ENCODE data around the gene PLBD1. TPM values are rescaled to one million over a fixed set of nuclear protein-coding genes. Genes with fewer than 3 reads are reported as not detected.

Gene PLBD1, protein sequence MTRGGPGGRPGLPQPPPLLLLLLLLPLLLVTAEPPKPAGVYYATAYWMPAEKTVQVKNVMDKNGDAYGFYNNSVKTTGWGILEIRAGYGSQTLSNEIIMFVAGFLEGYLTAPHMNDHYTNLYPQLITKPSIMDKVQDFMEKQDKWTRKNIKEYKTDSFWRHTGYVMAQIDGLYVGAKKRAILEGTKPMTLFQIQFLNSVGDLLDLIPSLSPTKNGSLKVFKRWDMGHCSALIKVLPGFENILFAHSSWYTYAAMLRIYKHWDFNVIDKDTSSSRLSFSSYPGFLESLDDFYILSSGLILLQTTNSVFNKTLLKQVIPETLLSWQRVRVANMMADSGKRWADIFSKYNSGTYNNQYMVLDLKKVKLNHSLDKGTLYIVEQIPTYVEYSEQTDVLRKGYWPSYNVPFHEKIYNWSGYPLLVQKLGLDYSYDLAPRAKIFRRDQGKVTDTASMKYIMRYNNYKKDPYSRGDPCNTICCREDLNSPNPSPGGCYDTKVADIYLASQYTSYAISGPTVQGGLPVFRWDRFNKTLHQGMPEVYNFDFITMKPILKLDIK
- not detected for total RNA-seq

DNA sequence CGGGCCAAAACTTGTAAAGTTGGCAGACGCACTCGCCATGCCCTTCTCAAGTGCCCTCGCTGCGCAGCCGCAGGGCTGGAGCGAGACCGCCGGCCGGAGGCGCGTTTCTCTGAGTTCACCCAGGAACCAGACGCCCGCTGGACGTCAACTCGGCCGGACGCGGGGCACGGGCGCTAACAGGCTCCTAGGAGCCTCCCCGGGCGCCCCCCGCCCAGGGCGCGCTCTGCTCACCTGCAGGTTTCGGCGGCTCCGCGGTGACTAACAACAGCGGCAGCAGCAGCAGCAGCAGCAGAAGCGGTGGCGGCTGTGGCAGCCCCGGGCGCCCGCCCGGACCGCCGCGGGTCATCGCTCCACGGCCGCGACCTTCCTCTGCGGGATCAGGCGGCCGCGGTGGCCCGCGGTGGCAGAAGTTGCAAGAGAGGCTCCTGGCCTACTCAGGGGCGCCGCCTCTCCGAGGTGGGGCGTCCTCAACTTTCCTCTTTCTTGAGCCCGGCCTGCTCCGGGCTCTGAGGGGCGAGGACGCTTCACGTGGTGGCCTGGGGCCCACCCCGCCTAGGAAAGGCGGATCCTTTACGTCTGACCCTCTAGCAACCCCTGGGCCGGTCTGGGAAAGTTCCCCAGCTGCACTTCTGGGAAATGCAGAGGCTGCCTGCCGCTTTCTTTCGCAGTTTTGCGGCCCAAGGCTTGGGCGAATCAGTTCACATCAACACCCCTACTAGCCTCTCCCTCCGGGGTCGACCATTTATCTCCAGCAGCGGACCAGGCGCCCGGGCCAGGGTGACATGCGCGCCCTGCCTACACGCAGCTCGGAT lies at the start of gene PLBD1:
Gene PLBD1, minus strand, starts transcription at position 533 of the 812 bp plus-strand sequence. Its CDS starts 187 bp downstream, at position 346.
- H3K9me3 Mint-ChIP-seq, result no peaks in the 10 kb centered on the region
- ChIA-PET POLR2A (no interaction called here), CTCF (no interaction called here)
- H3K4me1 Mint-ChIP-seq, result peaks cover 4% of the 10 kb centered on the region
- H3K27ac Mint-ChIP-seq, result no peak within 1 kb of the TSS
- DNase-seq, result no peak
- H3K36me3 Mint-ChIP-seq (ENCODE audit: low read depth), result no peaks in the 10 kb centered on the region
- H3K27me3 Mint-ChIP-seq, result peaks cover 30% of the 10 kb centered on the region
- H3K4me3 Mint-ChIP-seq, result no peak within 1 kb of the TSS

DNA sequence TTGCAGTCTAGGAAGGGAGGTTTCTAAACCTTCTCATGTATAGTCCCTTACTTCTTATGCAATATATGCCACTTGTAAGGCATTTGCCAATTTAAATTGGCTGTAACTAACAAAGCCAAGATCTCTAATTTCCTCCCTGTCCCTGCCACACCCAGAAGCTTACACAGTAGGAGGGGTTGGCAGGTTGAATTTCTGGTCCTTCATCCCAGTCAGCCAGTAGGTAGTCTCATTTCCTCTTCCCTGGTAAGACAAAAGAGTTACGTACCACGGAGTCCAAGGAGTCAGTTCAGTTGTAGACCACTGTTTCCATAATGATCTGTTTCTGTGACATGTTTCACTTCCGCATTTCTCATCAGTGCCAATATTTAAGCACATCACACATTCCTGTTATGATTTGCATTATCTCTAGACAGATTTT lies 47.0 kb upstream of the PLBD1 start:
- Mint-ChIP-seq H3K36me3 (ENCODE audit: low read depth) (no peaks in the 10 kb centered on the region), H3K27ac (no peak overlapping the region), H3K4me1 (no peaks in the 10 kb centered on the region), H3K27me3 (peaks cover 13% of the 10 kb centered on the region), H3K9me3 (no peaks in the 10 kb centered on the region), H3K4me3 (no peak overlapping the region)
- ChIA-PET POLR2A (no interaction called here), CTCF (interaction anchor here (1.1 kb wide), 1 partner anchor 14 kb away, joined by 3 read pairs; no protein-coding TSS in a partner anchor)
- DNase-seq, result no peak

DNA sequence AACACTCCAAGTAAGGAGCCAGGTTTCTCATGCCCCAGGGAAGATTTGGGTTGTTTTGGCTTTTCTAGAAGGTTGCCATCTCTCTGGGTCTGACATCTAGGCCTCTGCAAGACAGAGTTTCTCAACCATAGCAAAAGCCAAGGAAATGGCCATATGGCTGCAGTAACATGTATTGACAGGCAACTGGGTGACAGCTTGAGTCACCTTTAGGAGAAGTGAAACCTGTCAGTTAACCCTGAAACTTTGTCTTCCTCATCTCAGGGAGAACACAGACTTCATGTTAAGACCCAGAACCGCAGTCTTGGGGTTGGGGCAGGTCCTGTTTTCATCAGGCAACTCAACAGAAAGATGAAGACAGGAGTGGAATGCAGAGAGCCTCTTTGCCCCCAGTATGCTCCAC lies 46.0 kb upstream of the PLBD1 start:
- no peaks in the 10 kb centered on the region for H3K9me3 Mint-ChIP-seq
- H3K27ac Mint-ChIP-seq, result no peak overlapping the region
- H3K4me3 Mint-ChIP-seq, result no peak overlapping the region
- no peaks in the 10 kb centered on the region for H3K4me1 Mint-ChIP-seq
- peaks cover 17% of the 10 kb centered on the region for H3K27me3 Mint-ChIP-seq
- POLR2A ChIA-PET, result no interaction called here
- DNase-seq, result no peak
- CTCF ChIA-PET, result interaction anchor here (1.0 kb wide), 1 partner anchor 16 kb away, joined by 3 read pairs; no protein-coding TSS in a partner anchor
- no peaks in the 10 kb centered on the region for H3K36me3 Mint-ChIP-seq (ENCODE audit: low read depth)

DNA sequence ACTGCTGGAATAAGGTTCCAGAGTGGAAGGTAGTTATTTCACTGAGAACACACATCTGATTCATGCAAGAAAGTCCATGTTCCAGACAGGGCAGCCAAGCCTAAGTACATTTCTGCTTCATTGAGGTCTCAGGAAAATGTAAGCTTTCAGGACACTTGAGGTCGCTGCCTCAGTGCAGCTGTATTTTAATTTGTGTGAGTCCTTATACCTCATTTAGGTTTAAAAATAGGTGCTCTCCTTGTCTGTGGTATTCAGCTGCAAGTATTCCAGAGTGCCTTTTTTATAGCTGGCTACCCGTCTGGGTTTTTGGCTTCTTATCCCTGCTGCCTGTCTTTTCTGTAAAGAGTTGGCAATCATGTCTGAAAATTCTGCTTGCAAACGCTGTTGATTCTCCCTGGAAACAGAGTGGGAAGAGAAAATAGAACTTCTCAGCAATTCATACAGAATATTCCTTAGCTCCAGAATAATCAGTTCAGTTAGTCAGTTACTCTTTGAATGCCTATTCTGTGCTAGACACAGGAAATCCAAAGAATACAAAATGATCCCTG lies 45.3 kb upstream of the PLBD1 start:
- Mint-ChIP-seq H3K4me1 (no peaks in the 10 kb centered on the region), H3K4me3 (no peak overlapping the region), H3K27ac (no peak overlapping the region), H3K27me3 (peaks cover 17% of the 10 kb centered on the region), H3K9me3 (no peaks in the 10 kb centered on the region), H3K36me3 (ENCODE audit: low read depth) (no peaks in the 10 kb centered on the region)
- ChIA-PET POLR2A (no interaction called here), CTCF (interaction anchor here (1.0 kb wide), 2 partner anchors 16 to 375 kb away, joined by 3 read pairs; no protein-coding TSS in a partner anchor)
- DNase-seq, result no peak

DNA sequence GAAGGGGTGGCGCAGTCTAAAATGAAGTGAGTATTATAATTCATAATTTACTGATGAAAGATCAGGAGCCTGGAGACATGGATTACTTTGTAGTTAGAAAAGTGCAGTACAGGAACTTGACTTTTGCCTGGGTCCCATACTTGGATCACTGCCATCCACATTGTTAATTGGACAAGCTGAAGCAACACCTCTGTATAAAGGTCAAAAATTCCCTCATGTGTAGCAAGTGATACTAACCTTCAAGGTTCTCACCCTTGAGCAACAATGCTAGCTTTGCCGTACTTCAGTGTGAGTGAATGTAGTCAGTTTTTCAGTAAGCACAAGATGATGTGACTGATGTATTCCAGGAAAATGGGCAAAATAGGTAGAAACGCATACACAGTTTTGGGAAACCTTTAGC lies 44.6 kb upstream of the PLBD1 start:
- POLR2A ChIA-PET, result no interaction called here
- Mint-ChIP-seq H3K27ac (no peak overlapping the region), H3K9me3 (peaks cover 4% of the 10 kb centered on the region), H3K4me1 (no peaks in the 10 kb centered on the region), H3K36me3 (ENCODE audit: low read depth) (no peaks in the 10 kb centered on the region), H3K4me3 (no peak overlapping the region), H3K27me3 (peaks cover 17% of the 10 kb centered on the region)
- no peak for DNase-seq
- CTCF ChIA-PET, result interaction anchor here (1.0 kb wide), 1 partner anchor 374 kb away, joined by 3 read pairs; no protein-coding TSS in a partner anchor

DNA sequence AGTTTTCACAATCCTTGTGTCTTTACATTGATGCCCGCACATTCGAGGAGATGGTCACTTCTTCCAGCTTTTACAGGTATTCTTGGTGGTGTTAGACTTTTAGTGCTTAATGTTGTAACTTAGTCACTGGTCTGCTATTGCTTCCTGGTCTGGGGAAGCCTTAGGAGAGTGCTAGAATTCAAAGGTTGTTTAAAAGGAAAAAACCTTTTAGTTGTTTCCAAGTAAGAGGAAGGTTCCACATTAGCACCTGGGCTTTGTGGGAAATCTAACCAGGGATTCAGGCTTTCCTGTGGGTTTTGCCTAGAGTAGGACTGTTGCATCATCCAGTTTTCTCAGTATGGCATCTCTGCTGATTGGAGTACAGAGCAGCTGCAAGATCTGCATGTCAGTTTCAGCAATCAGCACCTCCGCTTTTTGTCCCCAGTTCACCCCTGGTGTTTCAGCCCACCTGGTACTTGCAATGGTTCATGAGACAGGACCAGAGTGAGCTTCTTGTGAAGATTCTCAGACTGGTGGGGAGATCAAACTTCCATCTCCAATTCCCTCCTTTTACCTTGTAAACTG lies 44.0 kb upstream of the PLBD1 start:
- no peaks in the 10 kb centered on the region for H3K4me1 Mint-ChIP-seq
- POLR2A ChIA-PET, result no interaction called here
- CTCF ChIA-PET, result interaction anchor here (1.3 kb wide), 1 partner anchor 9 kb away, joined by 3 read pairs; no protein-coding TSS in a partner anchor
- no peak for DNase-seq
- H3K36me3 Mint-ChIP-seq (ENCODE audit: low read depth), result no peaks in the 10 kb centered on the region
- H3K4me3 Mint-ChIP-seq, result no peak overlapping the region
- peaks cover 7% of the 10 kb centered on the region for H3K9me3 Mint-ChIP-seq
- no peak overlapping the region for H3K27ac Mint-ChIP-seq
- H3K27me3 Mint-ChIP-seq, result peaks cover 17% of the 10 kb centered on the region

DNA sequence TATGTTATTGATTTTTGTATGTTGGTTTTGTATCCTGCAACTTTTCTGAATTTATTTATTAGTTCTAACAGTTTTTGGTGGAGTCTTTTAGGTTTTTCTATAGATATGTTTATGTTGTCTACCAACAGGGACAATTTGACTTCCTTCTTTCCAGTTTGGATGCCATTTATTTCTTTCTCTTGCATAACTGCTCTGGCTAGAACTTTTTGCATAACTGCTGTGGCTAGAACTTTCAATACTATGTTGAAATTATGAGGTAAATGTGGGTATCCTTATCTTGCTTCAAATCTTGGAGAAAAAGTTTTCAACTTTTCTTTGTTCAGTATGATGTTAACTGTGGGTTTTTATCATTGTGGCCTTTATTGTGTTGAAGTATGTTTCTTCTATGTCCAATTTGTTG lies 39.9 kb upstream of the PLBD1 start:
- H3K36me3 Mint-ChIP-seq (ENCODE audit: low read depth), result peaks cover 4% of the 10 kb centered on the region
- H3K27ac Mint-ChIP-seq, result no peak overlapping the region
- peaks cover 12% of the 10 kb centered on the region for H3K27me3 Mint-ChIP-seq
- H3K4me1 Mint-ChIP-seq, result no peaks in the 10 kb centered on the region
- peaks cover 20% of the 10 kb centered on the region for H3K9me3 Mint-ChIP-seq
- DNase-seq, result no peak
- ChIA-PET CTCF (no interaction called here), POLR2A (no interaction called here)
- H3K4me3 Mint-ChIP-seq, result no peak overlapping the region

DNA sequence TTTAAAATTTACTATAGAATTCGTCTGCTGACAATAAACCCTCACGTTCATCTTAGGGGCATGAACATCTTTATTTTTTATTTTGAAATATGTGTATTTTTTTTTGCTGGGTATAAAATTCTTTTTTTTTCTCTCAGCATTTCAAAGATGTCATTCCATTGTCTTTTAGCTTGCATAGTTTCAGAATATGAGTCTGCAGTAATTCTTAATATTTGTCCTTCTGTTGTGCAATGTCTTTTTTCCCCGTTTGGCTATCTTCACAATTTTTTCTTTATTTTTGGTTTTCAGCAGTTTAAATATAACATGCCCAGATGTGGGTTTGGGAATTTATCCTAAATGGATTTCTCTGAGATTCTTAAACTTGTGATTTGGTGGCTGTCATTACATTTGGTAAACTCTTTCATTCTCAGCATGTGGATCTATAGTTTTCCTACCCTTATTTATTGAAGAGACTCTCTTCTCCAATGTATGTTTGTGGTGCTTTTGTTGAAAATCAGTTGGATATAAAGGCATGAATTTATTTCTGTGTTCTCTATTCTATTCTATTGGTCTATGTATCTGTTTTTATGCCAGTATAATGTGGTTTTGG lies 37.8 kb upstream of the PLBD1 start:
- Mint-ChIP-seq H3K36me3 (ENCODE audit: low read depth) (peaks cover 4% of the 10 kb centered on the region), H3K4me3 (no peak overlapping the region), H3K27ac (no peak overlapping the region), H3K4me1 (no peaks in the 10 kb centered on the region), H3K9me3 (peaks cover 20% of the 10 kb centered on the region), H3K27me3 (peaks cover 10% of the 10 kb centered on the region)
- ChIA-PET CTCF (no interaction called here), POLR2A (no interaction called here)
- no peak for DNase-seq

DNA sequence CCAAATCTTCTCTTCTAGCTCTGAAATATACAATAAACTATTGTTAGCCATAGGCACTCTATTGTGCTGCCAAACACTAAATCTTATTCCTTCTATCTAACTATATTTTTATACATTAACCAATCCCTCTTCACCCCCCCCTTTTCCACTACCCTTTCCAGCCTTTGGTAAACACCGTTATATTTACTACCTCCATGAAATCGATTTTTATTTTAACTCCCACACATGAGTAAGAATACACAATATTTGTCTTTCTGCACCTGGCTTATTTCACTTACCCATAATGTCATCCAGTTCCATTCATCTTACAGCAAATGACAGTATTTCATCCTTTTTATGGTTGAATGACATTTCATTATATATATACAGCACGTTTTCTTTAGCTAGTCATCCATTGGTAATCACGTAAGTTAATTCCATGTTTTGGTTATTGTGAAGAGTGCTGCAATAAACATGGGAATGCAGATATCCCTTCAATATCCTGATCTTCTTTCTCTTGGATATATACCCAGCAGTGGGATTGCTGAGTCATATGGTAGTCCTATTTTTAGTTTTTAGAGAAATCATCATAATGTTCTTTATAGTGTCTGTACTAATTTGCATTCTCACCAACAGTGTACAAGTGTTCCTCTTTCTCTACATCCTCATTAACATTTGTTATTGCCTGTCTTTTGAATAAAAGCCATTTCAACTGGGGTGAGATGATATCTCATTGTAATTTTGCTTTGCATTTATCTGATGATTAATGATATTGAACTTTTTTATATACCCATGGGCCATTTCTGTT lies 34.2 kb upstream of the PLBD1 start:
- ChIA-PET CTCF (no interaction called here), POLR2A (no interaction called here)
- H3K4me1 Mint-ChIP-seq, result no peaks in the 10 kb centered on the region
- H3K27me3 Mint-ChIP-seq, result peaks cover 6% of the 10 kb centered on the region
- no peak overlapping the region for H3K4me3 Mint-ChIP-seq
- DNase-seq, result no peak
- H3K9me3 Mint-ChIP-seq, result peaks cover 17% of the 10 kb centered on the region
- H3K27ac Mint-ChIP-seq, result no peak overlapping the region
- H3K36me3 Mint-ChIP-seq (ENCODE audit: low read depth), result peaks cover 4% of the 10 kb centered on the region

DNA sequence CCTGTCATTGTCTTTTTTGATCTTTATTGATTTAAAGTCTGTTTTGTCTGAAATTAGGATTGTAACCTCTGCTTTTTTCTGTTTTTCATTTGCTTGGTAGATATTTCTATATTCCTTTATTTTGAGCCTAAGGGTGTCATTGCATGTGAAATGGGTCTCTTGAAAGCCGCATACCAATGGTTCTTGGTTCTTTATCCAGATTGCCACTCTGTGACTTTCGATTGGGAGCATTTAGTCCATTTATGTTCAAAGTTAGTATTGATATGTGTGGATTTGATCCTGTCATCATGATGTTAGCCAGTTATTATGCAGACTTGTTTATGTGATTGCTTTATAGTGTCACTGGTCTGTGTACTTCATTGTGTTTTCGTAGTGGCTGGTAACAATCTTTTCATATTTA lies 29.8 kb upstream of the PLBD1 start:
- H3K4me3 Mint-ChIP-seq, result no peak overlapping the region
- DNase-seq, result no peak
- H3K27ac Mint-ChIP-seq, result no peak overlapping the region
- POLR2A ChIA-PET, result no interaction called here
- H3K27me3 Mint-ChIP-seq, result peaks cover 2% of the 10 kb centered on the region
- CTCF ChIA-PET, result no interaction called here
- H3K9me3 Mint-ChIP-seq, result peaks cover 2% of the 10 kb centered on the region
- H3K4me1 Mint-ChIP-seq, result no peaks in the 10 kb centered on the region
- H3K36me3 Mint-ChIP-seq (ENCODE audit: low read depth), result no peaks in the 10 kb centered on the region

DNA sequence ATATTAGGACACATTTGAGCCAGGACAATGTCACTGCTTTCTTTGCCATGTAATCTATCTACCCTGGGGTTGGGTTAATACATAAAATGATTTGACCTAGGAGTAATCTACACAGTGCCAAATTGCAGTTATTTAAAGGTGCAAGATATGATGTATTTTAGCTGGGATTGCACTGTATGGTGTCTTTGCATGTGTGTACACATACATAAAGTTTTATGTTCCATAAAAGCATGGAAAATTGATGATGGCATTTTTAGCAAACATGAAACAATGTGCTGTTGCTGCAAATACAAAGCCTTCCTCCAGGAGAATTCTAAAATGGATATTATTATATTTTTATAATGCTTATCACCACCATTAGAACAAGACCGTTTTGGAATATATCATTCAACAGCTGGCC lies 24.0 kb upstream of the PLBD1 start:
- H3K36me3 Mint-ChIP-seq (ENCODE audit: low read depth), result no peaks in the 10 kb centered on the region
- DNase-seq, result no peak
- H3K4me1 Mint-ChIP-seq, result no peaks in the 10 kb centered on the region
- no peaks in the 10 kb centered on the region for H3K9me3 Mint-ChIP-seq
- no peak overlapping the region for H3K27ac Mint-ChIP-seq
- H3K27me3 Mint-ChIP-seq, result no peaks in the 10 kb centered on the region
- no peak overlapping the region for H3K4me3 Mint-ChIP-seq
- POLR2A ChIA-PET, result no interaction called here
- CTCF ChIA-PET, result no interaction called here
